Panc1 (cell line): ENCODE measurements around the gene SLC35D3. TPM values are rescaled to one million over a fixed set of nuclear protein-coding genes. Genes with fewer than 3 reads are reported as not detected.
"Not testable (repeated sequence)": the region's sequence is repeated elsewhere in the genome, so short reads cannot be mapped to it uniquely, and the experiment has no call there.

Source experiments
- ATAC-seq: fragments of 200-7000 bp; cut with Tn5 transposase; 2 replicates; pipeline ENCODE4 v1.9.1; 2020; ENCODE audit warnings: mild to moderate bottlenecking, moderate library complexity
- Bru-seq: library from RNA; stranded (reverse); fragments of 400-500 nt; gene quantifications from one replicate; lab custom pipeline; 2021; lab: Mats Ljungman, UMichigan
- BruChase-seq, 2 experiments: library from RNA; stranded (reverse); fragments of 400-500 nt; gene quantifications; one replicate each; lab custom pipeline; 2021; lab: Mats Ljungman, UMichigan
- BruUV-seq: library from RNA; stranded (reverse); fragments of 400-500 nt; replicated peaks from 2 replicates; lab custom pipeline; 2021; lab: Mats Ljungman, UMichigan
- CTCF ChIA-PET: fragments of 300-600 bp; sonication (Branson Sonifier 250); formaldehyde crosslinking; loops from one replicate; lab custom pipeline; 2022; ENCODE audit warnings: antibody characterized with exemption; lab: Charles Lee
- POLR2A ChIA-PET: fragments of 300-600 bp; sonication (Branson Sonifier 250); formaldehyde crosslinking; loops from one replicate; lab custom pipeline; 2022; ENCODE audit warnings: antibody characterized with exemption; lab: Charles Lee
- DNase-seq: peaks from one replicate; pipeline ENCODE4 v3.0.0-alpha.2; 2010; ENCODE audit warnings: low read depth, low spot score
- H3K27ac ChIP-seq: 2 replicates; pipeline ENCODE4 v1.5.1; 2011; ENCODE audit warnings: mild to moderate bottlenecking, low read length, inconsistent platforms
- H3K27me3 ChIP-seq: fragments of 200-500 bp; sonication (Bioruptor generic); 2 replicates; pipeline ENCODE4 v1.6.0; 2014; ENCODE audit warnings: low read length, inconsistent platforms; ENCODE audit not compliant: control insufficient read depth, insufficient read depth
- H3K36me3 ChIP-seq: fragments of 200-500 bp; sonication (Bioruptor generic); 2 replicates; pipeline ENCODE4 v1.5.1; 2014; ENCODE audit warnings: inconsistent platforms, mild to moderate bottlenecking, low read length, moderate library complexity; ENCODE audit not compliant: control insufficient read depth, insufficient read depth
- H3K4me1 ChIP-seq: 2 replicates; pipeline ENCODE4 v1.5.1; 2011; ENCODE audit warnings: inconsistent platforms, mild to moderate bottlenecking, low read length, moderate library complexity; ENCODE audit not compliant: control insufficient read depth, insufficient read depth
- H3K4me3 ChIP-seq, 2 experiments: 2 replicates each; pipeline ENCODE4 v1.5.1; 2011 to 2012; ENCODE audit warnings: low read depth in 2 of 2, low read length in 2 of 2, mild to moderate bottlenecking in 2 of 2, inconsistent platforms in 1 of 2, moderate library complexity in 1 of 2
- H3K9me3 ChIP-seq: fragments of 200-500 bp; sonication (Bioruptor generic); 2 replicates; pipeline ENCODE4 v1.5.1; 2014; ENCODE audit warnings: low read depth, mild to moderate bottlenecking, inconsistent platforms, low read length, moderate library complexity; ENCODE audit not compliant: control insufficient read depth, insufficient read depth
- CTCF ChIP-seq: fragments of 450-650 bp; IDR thresholded peaks from 2 replicates; pipeline ENCODE4 v1.5.1; 2017; ENCODE audit warnings: mild to moderate bottlenecking
- POLR2AphosphoS5 ChIP-seq: IDR thresholded peaks from 2 replicates; pipeline ENCODE4 v1.6.1; 2012; ENCODE audit warnings: mild to moderate bottlenecking, low read depth, low read length, moderate library complexity
- SIN3A ChIP-seq: IDR thresholded peaks from 2 replicates; pipeline ENCODE4 v1.6.1; 2012; ENCODE audit warnings: low read depth, mild to moderate bottlenecking, low read length, moderate library complexity, borderline replicate concordance; ENCODE audit not compliant: insufficient read depth
- TCF7L2 ChIP-seq: IDR thresholded peaks from 2 replicates; pipeline ENCODE4 v1.6.1; 2011; ENCODE audit warnings: mild to moderate bottlenecking, low read depth, low read length, inconsistent platforms
- in situ Hi-C: cut with HindIII; loops from 2 replicates; pipeline ENCODE4 v1.10.0; 2016; ENCODE audit warnings: low sequenced_read_pairs, low pct_unique_long_range_greater_than_20kb
- intact Hi-C: fragments of 100-400 bp; cut with micrococcal nuclease; formaldehyde crosslinking; loops from one replicate; pipeline ENCODE4 v1.10.0; 2022; ENCODE audit not compliant: unreplicated experiment
- long read RNA-seq: library from polyadenylated mRNA; unstranded; transcript quantifications from one replicate; pipeline ENCODE4 v2.0.0, GENCODE V29; 2021; ENCODE audit not compliant: unreplicated experiment
- polyA plus RNA-seq: library from polyadenylated mRNA; unstranded; fragments of >200 nt; gene quantifications from one replicate; pipeline ENCODE4 v1.2.1, GENCODE V29; 2012; ENCODE audit warnings: missing spikeins; ENCODE audit not compliant: insufficient read length
- total RNA-seq: library from RNA; stranded (reverse); gene quantifications from one replicate; pipeline ENCODE4 v1.2.1, GENCODE V29; 2021; ENCODE audit not compliant: unreplicated experiment
- TF ChIP-seq, protein P1 (sequence below), 2 experiments: IDR thresholded peaks; 2 replicates each; pipeline ENCODE4 v1.6.1; 2011 to 2012; ENCODE audit warnings: low read depth in 2 of 2, control low read depth in 1 of 2, low read length in 1 of 2, mild to moderate bottlenecking in 1 of 2, moderate library complexity in 1 of 2; ENCODE audit not compliant: insufficient read depth in 1 of 2

The SLC35D3 gene, protein sequence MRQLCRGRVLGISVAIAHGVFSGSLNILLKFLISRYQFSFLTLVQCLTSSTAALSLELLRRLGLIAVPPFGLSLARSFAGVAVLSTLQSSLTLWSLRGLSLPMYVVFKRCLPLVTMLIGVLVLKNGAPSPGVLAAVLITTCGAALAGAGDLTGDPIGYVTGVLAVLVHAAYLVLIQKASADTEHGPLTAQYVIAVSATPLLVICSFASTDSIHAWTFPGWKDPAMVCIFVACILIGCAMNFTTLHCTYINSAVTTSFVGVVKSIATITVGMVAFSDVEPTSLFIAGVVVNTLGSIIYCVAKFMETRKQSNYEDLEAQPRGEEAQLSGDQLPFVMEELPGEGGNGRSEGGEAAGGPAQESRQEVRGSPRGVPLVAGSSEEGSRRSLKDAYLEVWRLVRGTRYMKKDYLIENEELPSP
- not detected for total RNA-seq
- not detected for polyA plus RNA-seq
- Bru-seq, nascent RNA, result not detected
- not detected for BruChase-seq, experiment 1, labeled RNA remaining after a 2-hour chase
- percentile 21 among the genes with signal in this experiment for BruChase-seq, experiment 2, labeled RNA remaining after a 6-hour chase
- long read RNA-seq, result 0 reads

DNA sequence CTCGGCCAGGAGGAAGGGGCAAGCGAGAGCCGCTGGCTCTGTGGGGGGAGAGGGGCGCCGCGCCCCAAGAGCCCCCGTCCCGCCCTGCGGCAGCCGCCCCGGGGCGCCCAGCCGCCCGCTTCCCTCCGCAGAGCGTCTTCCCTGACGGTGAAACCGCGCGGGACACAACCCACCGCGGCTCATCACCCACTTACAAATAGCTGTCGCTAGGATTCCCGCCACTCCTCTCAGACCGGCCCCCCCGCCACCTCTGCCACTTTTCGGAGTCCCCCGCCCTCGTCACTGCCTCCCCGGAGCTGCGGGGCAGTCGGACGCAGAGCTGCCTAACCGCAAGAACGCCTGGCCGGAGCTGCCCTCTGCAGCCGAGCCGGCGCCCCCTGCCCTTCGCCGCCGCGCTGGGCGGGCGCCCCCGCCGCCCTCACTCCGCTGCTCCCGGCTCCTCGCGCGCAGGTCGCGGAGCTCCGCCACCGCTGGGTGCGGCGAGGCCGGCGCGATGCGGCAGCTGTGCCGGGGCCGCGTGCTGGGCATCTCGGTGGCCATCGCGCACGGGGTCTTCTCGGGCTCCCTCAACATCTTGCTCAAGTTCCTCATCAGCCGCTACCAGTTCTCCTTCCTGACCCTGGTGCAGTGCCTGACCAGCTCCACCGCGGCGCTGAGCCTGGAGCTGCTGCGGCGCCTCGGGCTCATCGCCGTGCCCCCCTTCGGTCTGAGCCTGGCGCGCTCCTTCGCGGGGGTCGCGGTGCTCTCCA, at the start of gene SLC35D3:
Gene SLC35D3, plus strand, starts transcription at position 366 of the 749 bp plus-strand sequence. Its CDS starts 128 bp downstream, at position 494.
- no peaks in the 10 kb centered on the region for H3K36me3 ChIP-seq
- DNase-seq (no peak), ATAC-seq (peak; percentile 75)
- H3K9me3 ChIP-seq, result no peaks in the 10 kb centered on the region
- ChIA-PET CTCF (interaction anchor here (0.6 to 0.7 kb wide), 4 partner anchors 15 to 373 kb away, joined by 3 to 8 read pairs (median 4); partner anchors contain the start of gene PEX7), POLR2A (interaction anchor here (0.5 kb wide), 1 partner anchor 220 kb away, joined by 4 read pairs; no protein-coding TSS in a partner anchor)
- H3K27ac ChIP-seq, result no peak within 1 kb of the TSS
- BruUV-seq, result no TSS peak
- peak within 1 kb of the TSS; percentile 45 to 59 for H3K4me3 ChIP-seq
- H3K4me1 ChIP-seq, result no peaks in the 10 kb centered on the region; the same call in 1 of the 2 replicates
- H3K27me3 ChIP-seq, result peaks cover 3% of the 10 kb centered on the region
- TF ChIP-seq SIN3A, result no peak
- TF ChIP-seq CTCF, result peak; percentile 9; the same call in 1 of the 2 replicates
- in situ Hi-C loops, result no loop called here
- intact Hi-C loops, result loop anchor here (10.0 kb wide), 2 partner anchors 77 to 277 kb away; no protein-coding TSS in a partner anchor

GRCh38 chr6:136873748-136874147, 48.4 kb upstream of the SLC35D3 start:
- in situ Hi-C loops (no loop called here), intact Hi-C loops (no loop called here)
- TF ChIP-seq TCF7L2, result no peak
- TF ChIP-seq SIN3A, result no peak
- no peak for TF ChIP-seq POLR2AphosphoS5
- TF ChIP-seq, protein P1, sequence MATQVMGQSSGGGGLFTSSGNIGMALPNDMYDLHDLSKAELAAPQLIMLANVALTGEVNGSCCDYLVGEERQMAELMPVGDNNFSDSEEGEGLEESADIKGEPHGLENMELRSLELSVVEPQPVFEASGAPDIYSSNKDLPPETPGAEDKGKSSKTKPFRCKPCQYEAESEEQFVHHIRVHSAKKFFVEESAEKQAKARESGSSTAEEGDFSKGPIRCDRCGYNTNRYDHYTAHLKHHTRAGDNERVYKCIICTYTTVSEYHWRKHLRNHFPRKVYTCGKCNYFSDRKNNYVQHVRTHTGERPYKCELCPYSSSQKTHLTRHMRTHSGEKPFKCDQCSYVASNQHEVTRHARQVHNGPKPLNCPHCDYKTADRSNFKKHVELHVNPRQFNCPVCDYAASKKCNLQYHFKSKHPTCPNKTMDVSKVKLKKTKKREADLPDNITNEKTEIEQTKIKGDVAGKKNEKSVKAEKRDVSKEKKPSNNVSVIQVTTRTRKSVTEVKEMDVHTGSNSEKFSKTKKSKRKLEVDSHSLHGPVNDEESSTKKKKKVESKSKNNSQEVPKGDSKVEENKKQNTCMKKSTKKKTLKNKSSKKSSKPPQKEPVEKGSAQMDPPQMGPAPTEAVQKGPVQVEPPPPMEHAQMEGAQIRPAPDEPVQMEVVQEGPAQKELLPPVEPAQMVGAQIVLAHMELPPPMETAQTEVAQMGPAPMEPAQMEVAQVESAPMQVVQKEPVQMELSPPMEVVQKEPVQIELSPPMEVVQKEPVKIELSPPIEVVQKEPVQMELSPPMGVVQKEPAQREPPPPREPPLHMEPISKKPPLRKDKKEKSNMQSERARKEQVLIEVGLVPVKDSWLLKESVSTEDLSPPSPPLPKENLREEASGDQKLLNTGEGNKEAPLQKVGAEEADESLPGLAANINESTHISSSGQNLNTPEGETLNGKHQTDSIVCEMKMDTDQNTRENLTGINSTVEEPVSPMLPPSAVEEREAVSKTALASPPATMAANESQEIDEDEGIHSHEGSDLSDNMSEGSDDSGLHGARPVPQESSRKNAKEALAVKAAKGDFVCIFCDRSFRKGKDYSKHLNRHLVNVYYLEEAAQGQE (IDR thresholded peaks at IDR 0.05; ENCODE audit: insufficient read depth in 1 of 2, low read depth in 2 of 2, low read length in 1 of 2), result no peak
- TF ChIP-seq CTCF, result no peak
- H3K27ac ChIP-seq, result no peak overlapping the region
- peaks cover 8% of the 10 kb centered on the region for H3K9me3 ChIP-seq
- ATAC-seq, result no peak
- H3K36me3 ChIP-seq, result no peaks in the 10 kb centered on the region
- H3K4me3 ChIP-seq, result no peak overlapping the region
- POLR2A ChIA-PET, result no interaction called here
- H3K27me3 ChIP-seq, result no peaks in the 10 kb centered on the region
- no peaks in the 10 kb centered on the region for H3K4me1 ChIP-seq
- CTCF ChIA-PET, result no interaction called here
- BruUV-seq, result no TSS peak
- no peak for DNase-seq

DNA sequence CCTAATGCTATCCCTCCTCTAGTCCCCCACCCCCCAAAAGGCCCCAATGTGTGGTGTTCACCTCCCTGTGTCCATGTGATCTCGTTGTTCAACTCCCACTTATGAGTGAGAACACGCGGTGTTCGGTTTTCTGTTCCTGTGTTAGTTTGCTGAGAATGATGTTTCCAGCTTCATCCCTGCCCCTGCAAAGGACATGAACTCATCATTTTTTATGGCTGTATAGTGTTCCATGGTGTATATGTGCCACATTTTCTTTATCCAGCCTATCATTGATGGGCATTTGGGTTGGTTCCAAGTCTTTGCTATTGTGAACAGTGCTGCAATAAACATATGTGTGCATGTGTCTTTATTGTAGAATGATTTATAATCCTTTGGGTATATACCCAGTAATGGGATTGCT, 45.6 kb upstream of the SLC35D3 start:
- H3K4me3 ChIP-seq, H3K36me3 ChIP-seq, in situ Hi-C loops, DNase-seq, intact Hi-C loops, ATAC-seq, POLR2A ChIA-PET, H3K4me1 ChIP-seq, H3K27me3 ChIP-seq, H3K27ac ChIP-seq, BruUV-seq, H3K9me3 ChIP-seq, CTCF ChIA-PET: not testable (repeated sequence)
